ENCODE results near the gene COL4A5.

Gene COL4A5

GRCh38 chrX:108412783-108413182, 26.9 kb upstream of the COL4A5 start:
- CTCF ChIA-PET = no interaction called here
- DNase-seq (ENCODE audit: low read depth, low spot score) = no peak
- no peak overlapping the region for H3K4me3 ChIP-seq (ENCODE audit: low read depth, low read length)
- no peak for TF ChIP-seq CTCF (IDR thresholded peaks at IDR 0.05; ENCODE audit: insufficient read depth, low read length, missing control alignments)
- POLR2A ChIA-PET = no interaction called here

GRCh38 chrX:108415146-108415545, 24.5 kb upstream of the COL4A5 start:
- ChIA-PET POLR2A (no interaction called here), CTCF (no interaction called here)
- H3K4me3 ChIP-seq (ENCODE audit: low read depth, low read length) = no peak overlapping the region
- DNase-seq (ENCODE audit: low read depth, low spot score) = no peak
- TF ChIP-seq CTCF (IDR thresholded peaks at IDR 0.05; ENCODE audit: insufficient read depth, low read length, missing control alignments) = no peak

DNA sequence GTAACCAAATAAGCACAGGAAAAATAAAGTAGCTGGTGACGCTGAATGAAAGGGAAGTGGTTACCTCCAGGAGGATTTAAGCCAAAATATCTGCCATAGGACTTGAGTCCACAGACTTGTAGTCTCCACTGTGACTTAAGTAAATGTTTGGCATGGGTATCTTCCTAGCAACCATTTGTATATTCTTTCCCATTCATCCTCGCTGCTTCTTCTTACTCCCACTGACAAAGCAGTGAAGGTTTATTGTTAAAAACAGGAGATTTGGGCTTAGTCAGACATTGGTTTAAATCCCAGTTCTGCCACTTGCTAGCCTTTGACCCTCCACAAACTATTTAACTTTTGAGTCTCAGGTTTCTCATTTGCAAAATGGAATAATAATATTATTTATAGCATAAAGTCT, 23.7 kb upstream of the COL4A5 start:
- CTCF ChIA-PET = no interaction called here
- no peak for DNase-seq (ENCODE audit: low read depth, low spot score)

GRCh38 chrX:108417257-108417656, 22.4 kb upstream of the COL4A5 start:
- H3K4me3 ChIP-seq (ENCODE audit: low read depth, low read length) = no peak overlapping the region
- no peak for TF ChIP-seq CTCF (IDR thresholded peaks at IDR 0.05; ENCODE audit: insufficient read depth, low read length, missing control alignments)
- ChIA-PET CTCF (no interaction called here), POLR2A (no interaction called here)
- DNase-seq (ENCODE audit: low read depth, low spot score) = no peak

More for the DNA sequence above, 23.7 kb upstream of the COL4A5 start:
- no peak overlapping the region for H3K4me3 ChIP-seq (ENCODE audit: low read depth, low read length)
- no peak for TF ChIP-seq CTCF (IDR thresholded peaks at IDR 0.05; ENCODE audit: insufficient read depth, low read length, missing control alignments)
- POLR2A ChIA-PET = no interaction called here

- H3K4me3 ChIP-seq (ENCODE audit: low read depth, low read length) = no peak overlapping the region
- no peak for DNase-seq (ENCODE audit: low read depth, low spot score)
- ChIA-PET POLR2A (no interaction called here), CTCF (no interaction called here)
- no peak for TF ChIP-seq CTCF (IDR thresholded peaks at IDR 0.05; ENCODE audit: insufficient read depth, low read length, missing control alignments)
Observed at GRCh38 chrX:108419401-108419800, 20.2 kb upstream of the COL4A5 start.

- H3K4me3 ChIP-seq (ENCODE audit: low read depth, low read length) = no peak overlapping the region
- TF ChIP-seq CTCF (IDR thresholded peaks at IDR 0.05; ENCODE audit: insufficient read depth, low read length, missing control alignments) = no peak
- DNase-seq (ENCODE audit: low read depth, low spot score) = no peak
- ChIA-PET CTCF (interaction anchor here (0.6 to 1.3 kb wide), 2 partner anchors 116 to 1149 kb away, joined by 3 read pairs; no protein-coding TSS in a partner anchor), POLR2A (no interaction called here)
Observed at GRCh38 chrX:108420481-108420880, 19.2 kb upstream of the COL4A5 start.
